T-helper 1 cell treated with Interleukin-12 subunit alpha and Interleukin-12 subunit beta and Interleukin-4 antibody, amounts not matched to agents 30 ng/mL and 1 ng/mL, for 36 hours (primary cell): ENCODE measurements around the gene DCAF7. TPM values are rescaled to one million over a fixed set of nuclear protein-coding genes. Genes with fewer than 3 reads are reported as not detected.

Experiments used
- intact Hi-C: fragments of 100-400 bp; cut with micrococcal nuclease; formaldehyde crosslinking; loops from one replicate; pipeline ENCODE4 v1.15.1; 2024
- total RNA-seq: library from RNA; stranded (reverse); gene quantifications from 2 replicates; pipeline ENCODE4 v1.2.3, GENCODE V29; 2022

Gene DCAF7
- total RNA-seq, 1 donor from 2014 or later: 128 TPM

DNA sequence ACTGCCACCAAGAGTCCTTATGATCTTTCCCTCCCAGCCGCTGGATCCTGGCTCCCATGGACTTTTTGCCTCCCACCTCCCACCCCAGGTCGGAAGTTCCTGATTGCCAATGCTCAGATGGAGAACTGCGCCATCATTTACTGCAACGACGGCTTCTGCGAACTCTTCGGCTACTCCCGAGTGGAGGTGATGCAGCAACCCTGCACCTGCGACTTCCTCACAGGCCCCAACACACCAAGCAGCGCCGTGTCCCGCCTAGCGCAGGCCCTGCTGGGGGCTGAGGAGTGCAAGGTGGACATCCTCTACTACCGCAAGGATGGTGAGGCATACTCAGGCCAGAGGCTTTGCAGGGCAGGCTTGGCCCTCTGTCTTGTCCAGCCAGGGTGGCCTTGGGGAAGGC, 26.2 kb upstream of the DCAF7 start:
- intact Hi-C loops: no loop called here

- intact Hi-C loops: no loop called here
These were observed 24.9 kb upstream of the DCAF7 start for GRCh38 chr17:63525190-63525946.

DNA sequence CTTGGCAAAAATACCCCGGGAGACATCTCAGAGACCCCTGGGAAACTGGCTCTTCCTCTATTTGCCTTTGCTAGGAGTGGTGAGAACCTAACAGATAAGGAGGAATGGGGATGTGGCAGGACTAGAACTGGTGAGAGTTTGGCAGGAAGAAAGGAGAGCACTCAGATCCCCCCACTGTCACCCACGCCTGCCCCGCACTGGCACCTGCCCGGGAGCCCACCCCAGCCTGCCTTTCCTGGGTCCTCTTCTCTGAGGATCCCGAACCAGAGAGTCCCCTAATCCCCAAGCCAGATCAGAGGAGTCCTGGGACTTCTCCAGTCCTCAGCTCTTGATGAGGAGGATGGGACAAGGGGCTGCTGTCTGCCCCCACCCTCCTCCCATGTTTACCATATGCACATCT, 23.4 kb upstream of the DCAF7 start:
- intact Hi-C loops: no loop called here

DNA sequence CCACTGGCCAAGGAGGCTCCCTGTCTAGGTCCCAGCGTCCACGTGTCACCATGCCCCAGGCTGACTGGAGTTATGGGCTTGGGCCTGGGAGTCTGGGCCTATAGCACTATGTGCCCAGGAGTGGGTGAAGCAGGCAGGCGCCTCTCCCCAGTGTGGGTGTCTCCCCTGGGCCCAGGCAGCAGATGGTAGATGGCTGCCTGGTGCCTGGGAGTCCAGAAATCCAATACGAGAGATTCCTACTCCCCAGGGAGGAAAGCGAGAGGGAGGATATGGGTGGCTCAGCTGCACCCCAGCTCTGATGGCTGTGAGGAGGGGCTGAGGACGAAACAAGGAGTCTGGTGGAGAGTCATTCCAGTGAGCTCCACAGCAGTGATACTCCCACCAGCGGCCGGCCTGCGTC, 22.1 kb upstream of the DCAF7 start:
- intact Hi-C loops: no loop called here

DNA sequence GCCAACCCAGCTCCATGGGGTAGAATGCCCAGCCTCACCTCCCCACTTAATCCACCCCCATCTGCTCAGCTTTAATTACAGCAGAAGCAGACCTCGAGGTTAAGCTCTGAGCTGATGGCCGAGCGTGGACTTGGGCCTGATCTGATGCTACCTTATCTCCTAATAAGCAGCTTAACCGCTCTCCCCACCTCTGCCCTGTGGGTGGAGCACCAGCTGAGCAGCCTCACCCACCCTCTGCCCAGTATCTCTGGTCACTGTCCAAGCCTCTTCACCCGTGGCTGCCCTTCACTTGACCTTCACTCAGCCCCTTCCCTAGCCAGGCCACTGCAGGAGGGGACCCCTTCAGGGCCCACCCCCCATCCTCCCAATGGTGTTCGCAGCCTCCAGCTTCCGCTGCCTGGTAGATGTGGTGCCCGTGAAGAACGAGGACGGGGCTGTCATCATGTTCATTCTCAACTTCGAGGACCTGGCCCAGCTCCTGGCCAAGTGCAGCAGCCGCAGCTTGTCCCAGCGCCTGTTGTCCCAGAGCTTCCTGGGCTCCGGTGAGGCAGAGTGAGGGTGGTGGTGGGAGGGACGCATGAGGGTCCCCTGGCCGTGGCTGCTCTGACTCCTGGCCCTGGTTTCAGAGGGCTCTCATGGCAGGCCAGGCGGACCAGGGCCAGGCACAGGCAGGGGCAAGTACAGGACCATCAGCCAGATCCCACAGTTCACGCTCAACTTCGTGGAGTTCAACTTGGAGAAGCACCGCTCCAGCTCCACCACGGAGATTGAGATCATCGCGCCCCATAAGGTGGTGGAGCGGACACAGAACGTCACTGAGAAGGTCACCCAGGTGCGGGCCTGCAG, 20.3 kb upstream of the DCAF7 start:
- intact Hi-C loops: no loop called here

DNA sequence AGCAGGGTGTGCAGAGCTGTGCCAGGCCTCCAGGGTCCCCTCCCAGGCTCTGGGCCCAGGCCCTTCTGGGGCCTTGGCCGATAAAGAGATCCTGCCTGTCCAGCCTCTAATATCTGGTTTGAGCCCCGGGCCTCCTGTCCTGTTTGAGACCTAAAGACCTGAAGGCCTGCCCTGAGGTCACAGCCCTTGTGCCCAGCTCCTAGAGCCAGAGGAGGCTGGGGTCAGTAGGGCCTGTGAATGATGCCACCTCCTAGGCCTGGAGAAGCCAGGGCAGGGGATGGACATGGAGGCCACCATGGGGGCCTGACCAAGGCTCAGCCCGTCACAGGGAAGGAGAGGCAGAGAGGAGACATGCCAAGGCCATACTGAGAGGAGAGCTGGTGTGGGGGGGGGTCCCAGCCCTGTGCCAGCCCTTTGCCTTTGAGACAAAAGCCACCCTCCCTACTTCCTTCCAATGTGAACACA, 19.7 kb upstream of the DCAF7 start:
- intact Hi-C loops: no loop called here

DNA sequence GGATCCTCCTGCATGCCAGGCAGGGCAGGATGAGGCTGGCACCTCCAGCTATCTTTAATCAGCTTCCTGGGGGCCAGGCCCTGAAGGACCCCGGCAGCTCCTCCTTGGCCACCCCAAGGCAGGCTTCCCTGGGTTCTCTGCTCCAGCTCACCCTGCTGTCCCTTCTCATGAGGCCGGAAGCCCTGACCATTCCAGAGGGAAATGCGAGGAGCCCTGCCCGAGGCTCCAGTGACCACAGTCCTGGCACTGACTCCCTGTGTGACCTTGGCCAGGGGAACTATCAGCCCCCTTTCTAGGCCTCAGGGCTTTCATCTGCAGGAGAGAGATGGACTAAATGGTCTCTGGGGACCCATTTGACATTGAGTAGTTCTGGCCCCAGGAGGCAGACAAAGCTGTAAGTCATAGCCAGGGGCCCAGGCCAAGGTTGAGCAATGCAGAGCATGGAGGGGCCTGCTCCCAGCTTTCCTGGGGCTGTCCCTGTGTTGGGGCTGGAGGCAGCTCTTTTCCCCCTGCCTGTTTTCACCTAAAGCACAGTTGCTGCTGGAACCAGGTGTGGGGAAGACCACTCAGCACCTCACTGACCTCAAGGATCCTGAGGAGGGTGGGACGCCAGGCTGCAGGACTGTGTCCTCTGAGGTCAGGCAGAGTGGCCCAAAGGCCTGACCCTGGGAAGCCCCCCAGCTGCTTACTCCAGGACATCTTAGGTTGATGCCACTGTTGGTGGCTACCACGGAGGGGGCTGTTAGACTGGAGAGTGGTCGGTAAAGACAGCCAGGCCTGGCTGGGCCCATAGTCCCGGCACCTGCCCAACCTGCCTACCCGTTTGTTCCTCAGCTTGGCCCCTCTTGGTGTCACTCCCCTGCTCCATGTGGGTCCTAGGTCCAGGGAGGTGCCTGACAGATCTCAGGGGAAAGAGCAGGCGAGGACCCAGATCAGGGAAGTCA, 19.0 kb upstream of the DCAF7 start:
- intact Hi-C loops: no loop called here

DNA sequence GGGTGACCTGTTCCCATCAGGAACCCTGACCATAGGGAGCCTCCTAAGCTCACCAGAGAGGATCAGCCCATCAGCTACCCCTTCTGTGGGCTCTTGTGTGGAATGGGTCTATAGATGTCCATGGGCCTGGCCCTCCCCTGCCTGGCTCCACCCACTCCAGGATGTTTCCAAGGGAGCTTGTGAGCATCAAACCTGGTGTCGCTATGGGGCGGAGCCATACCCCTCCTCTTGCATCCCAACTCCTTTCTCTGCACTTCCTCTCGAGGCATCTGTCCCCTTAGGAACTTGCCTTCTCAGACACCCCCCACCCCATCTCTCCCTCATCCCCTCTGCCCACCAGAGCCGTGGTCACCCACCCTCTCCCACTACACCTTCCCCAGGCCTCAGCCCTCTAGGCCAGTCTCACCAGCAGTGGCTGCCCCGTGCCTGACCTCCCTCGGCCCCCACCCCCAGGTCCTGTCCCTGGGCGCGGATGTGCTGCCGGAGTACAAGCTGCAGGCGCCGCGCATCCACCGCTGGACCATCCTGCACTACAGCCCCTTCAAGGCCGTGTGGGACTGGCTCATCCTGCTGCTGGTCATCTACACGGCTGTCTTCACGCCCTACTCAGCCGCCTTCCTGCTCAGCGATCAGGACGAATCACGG, 16.7 kb upstream of the DCAF7 start:
- intact Hi-C loops: no loop called here

DNA sequence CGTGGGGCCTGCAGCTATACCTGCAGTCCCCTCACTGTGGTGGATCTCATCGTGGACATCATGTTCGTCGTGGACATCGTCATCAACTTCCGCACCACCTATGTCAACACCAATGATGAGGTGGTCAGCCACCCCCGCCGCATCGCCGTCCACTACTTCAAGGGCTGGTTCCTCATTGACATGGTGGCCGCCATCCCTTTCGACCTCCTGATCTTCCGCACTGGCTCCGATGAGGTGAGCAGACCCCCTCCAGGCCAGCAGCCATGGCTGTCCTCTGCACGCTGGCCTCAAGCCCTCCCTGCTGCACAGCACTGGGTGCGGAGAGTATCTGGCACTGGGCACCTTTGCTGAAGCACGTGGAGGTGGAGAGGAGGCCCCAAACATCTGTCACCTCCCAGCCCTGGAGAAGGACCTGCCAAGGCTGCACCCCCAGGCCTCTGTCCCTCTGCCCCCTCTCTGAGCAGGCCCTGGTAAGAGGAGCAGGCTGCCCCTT, 16.2 kb upstream of the DCAF7 start:
- intact Hi-C loops: no loop called here

DNA sequence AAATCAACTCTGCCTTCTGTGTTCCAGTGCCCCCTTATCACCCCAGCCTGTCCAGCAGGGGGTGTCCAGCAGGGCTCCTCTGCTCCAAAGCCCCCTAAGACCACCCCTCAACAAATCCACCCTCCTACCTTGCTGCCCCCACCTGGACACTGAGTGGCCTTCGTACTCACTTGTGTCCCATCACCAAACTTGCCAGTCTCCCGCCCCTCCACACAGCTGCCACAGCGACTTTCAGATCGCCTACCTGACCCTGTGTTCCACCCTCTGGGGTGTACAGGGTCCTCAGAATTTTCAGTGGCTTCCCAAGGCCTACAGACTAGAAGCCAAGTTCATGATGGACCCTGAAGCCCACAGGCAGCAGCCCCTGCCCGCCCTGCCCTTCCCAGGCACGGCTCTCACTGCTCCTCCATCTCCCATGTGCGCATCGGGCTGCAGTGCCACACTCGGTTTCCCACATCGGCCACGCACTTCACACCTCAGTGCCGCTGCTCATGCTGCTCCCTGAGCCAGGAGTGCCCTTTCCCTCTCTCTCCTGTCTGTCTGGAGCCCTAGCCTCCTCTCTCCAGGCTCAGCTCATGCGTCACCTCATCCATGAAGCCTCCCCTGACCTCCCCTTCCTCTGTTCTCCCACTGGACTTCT, 15.3 kb upstream of the DCAF7 start:
- intact Hi-C loops: no loop called here

DNA sequence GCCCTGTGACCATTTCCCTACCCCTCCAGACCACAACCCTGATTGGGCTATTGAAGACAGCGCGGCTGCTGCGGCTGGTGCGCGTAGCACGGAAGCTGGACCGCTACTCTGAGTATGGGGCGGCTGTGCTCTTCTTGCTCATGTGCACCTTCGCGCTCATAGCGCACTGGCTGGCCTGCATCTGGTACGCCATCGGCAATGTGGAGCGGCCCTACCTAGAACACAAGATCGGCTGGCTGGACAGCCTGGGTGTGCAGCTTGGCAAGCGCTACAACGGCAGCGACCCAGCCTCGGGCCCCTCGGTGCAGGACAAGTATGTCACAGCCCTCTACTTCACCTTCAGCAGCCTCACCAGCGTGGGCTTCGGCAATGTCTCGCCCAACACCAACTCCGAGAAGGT, 14.6 kb upstream of the DCAF7 start:
- intact Hi-C loops: no loop called here

DNA sequence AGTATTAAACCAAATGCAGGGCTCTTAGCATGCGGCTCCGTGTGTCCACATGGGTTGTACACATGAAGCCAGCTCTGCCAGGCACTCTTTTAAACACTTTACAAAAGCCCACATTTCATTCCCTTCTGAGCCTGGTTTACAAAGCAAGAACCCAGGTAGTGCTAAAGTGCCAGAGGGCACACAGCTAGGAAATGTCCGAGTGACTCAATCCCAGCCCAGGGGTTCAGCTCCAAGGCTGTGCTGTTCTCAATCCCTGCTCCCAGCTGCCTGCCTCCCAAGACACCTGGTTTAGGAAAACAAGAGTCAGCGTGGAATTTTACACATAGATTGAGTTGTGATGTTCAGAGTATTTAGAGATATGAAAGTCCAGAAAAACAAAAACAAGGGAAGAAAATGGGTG, 13.3 kb upstream of the DCAF7 start:
- intact Hi-C loops: no loop called here

DNA sequence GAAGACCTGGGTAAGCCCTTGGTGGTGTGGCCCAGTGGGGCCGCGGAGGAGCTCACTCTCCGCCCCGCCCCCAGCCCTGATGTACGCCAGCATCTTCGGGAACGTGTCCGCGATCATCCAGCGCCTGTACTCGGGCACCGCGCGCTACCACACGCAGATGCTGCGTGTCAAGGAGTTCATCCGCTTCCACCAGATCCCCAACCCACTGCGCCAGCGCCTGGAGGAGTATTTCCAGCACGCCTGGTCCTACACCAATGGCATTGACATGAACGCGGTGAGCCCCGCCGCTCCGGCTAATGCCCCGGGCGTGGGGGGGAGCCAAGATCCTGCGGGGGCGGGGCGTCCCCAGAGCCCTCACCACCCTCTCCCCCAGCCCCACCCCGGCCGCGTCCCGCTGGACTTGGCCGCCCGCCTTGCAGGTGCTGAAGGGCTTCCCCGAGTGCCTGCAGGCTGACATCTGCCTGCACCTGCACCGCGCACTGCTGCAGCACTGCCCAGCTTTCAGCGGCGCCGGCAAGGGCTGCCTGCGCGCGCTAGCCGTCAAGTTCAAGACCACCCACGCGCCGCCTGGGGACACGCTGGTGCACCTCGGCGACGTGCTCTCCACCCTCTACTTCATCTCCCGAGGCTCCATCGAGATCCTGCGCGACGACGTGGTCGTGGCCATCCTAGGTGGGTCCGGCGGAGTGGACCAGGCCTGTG, 12.1 kb upstream of the DCAF7 start:
- intact Hi-C loops: no loop called here

GRCh38 chr17:63538693-63539595, 11.3 kb upstream of the DCAF7 start:
- intact Hi-C loops: no loop called here

- intact Hi-C loops: no loop called here
These were observed 9.7 kb upstream of the DCAF7 start for GRCh38 chr17:63540590-63540989.

DNA sequence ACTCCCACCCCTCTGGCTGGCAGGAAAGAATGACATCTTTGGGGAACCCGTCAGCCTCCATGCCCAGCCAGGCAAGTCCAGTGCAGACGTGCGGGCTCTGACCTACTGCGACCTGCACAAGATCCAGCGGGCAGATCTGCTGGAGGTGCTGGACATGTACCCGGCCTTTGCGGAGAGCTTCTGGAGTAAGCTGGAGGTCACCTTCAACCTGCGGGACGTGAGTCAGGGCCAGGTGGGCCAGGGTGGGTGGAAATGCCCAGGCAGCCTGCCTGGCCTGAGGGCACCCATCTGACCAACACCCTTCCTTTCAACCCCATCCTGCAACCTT, 8.1 kb upstream of the DCAF7 start:
- intact Hi-C loops: no loop called here

DNA sequence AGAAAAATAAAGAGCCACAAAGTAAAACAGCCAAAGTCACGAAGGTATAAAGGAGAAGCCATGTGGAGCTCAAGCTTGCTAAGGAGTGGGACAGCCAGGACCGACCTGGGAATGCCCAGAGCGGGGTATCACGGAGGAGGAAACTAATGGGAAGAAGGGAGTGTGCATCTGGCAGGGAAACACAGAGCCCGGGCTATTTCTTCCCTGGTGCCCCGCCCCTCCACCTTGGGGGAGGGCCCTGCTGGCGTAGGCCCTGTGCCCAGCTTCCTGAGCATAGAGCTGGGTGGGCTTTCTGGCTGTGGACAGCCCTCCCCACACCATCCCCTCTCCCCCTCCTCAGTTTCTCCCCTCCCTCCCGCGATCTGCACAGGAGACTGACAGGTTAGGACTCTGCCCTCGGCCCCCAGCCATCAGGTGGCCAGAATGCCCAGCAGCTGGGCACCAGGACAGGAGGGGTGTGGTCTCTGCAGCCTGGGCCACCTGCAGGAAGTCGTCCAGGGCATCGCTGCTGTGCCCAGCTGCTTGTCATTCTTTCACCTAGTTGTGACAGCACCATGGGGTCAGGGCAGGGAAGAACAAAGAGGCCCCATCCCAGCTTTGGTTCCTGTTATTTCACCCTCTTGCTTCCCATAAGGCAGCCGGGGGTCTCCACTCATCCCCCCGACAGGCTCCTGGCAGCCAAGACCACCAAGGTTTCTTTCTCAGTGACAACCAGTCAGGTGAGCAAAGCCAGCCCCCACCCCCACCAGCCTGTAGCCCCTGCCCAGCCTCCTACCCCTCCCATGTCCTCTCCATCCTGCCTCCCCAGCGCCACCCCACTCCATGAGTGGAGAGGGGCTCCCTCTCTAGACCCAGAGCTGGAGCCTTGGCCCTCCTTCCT, 7.1 kb upstream of the DCAF7 start:
- intact Hi-C loops: no loop called here
